AG09309 (cell line): ENCODE results near the gene UGT1A10.

Experiments
- DNase-seq: peaks from one replicate; pipeline ENCODE4 v3.0.0-alpha.2; 2010; ENCODE audit warnings: low read depth
- H3K4me3 ChIP-seq: 2 replicates; pipeline ENCODE4 v1.5.1; 2011; ENCODE audit warnings: mild to moderate bottlenecking, low read depth, low read length, moderate library complexity; ENCODE audit not compliant: control insufficient read depth
- CTCF ChIP-seq: IDR thresholded peaks from 2 replicates; pipeline ENCODE4 v1.5.1; 2011; ENCODE audit warnings: mild to moderate bottlenecking, low read depth, low read length, inconsistent platforms; ENCODE audit not compliant: insufficient read depth, control insufficient read depth; ENCODE audit errors: missing control alignments

The UGT1A10 gene

DNA sequence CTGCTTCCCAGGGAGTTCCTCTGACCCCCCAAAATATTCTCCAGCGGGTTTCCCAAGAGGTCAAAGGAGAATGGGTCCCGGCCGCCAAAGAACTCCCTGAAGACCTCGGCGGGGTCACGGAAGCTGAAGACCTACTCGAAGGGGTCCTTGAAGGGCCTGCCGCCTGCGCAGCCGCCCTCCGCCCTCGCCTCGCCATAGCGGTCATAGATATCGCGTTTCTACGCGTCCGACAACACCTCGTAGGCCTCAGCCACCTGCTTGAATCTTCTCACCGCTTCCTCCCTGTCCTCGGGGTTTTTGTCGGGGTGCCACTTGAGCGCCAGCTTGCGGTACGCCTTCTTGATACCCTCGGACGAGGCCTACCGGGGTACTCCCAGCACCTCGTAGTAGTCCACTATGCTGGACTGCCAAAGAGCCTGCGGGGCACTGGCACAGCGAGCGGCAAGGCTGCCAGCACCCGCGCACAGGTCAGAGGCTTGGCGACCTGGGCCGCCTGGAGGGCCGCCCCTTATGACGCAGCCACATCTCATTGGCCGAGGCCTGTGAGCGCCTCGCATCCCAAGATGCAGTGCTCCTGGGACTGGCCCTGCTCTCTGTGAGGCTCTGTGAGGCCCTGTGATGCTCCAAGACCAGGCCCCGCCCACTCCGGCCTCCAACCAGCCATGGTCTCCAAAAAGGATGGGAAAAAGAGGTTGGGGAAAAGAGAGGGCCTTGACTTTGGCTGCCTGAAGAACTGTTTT is 118.8 kb downstream of the UGT1A10 start:
- no peak overlapping the region for H3K4me3 ChIP-seq
- DNase-seq: no peak
- TF ChIP-seq CTCF: no peak

DNA sequence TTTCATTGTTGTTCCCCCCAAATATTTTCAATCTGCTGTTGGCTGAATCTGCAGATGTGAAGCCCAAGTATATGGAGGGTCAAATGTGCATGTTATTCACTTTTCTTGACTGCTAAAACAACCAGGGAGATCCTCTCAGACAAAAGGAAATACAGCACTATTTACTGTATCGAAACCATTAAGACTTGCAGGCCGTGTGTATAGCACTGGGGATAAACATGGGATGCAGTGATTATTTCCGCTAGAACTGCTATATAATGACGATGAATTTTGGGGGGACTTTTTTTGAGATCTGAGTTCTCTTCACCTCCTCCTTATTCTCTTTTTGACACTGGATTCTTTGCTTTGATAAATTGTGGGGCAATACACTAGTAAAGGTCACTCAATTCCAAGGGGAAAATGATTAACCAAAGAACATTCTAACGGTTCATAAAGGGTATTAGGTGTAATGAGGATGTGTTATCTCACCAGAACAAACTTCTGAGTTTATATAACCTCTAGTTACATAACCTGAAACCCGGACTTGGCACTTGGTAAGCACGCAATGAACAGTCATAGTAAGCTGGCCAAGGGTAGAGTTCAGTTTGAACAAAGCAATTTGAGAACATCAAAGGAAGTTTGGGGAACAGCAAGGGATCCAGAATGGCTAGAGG is 120.3 kb downstream of the UGT1A10 start:
- no peak overlapping the region for H3K4me3 ChIP-seq
- no peak for DNase-seq
- no peak for TF ChIP-seq CTCF

GRCh38 chr2:233758141-233758540 is 121.9 kb downstream of the UGT1A10 start:
- no peak for DNase-seq
- no peak for TF ChIP-seq CTCF
- no peak overlapping the region for H3K4me3 ChIP-seq

GRCh38 chr2:233758849-233759248 is 122.6 kb downstream of the UGT1A10 start:
- no peak overlapping the region for H3K4me3 ChIP-seq
- no peak for TF ChIP-seq CTCF
- DNase-seq: no peak

DNA sequence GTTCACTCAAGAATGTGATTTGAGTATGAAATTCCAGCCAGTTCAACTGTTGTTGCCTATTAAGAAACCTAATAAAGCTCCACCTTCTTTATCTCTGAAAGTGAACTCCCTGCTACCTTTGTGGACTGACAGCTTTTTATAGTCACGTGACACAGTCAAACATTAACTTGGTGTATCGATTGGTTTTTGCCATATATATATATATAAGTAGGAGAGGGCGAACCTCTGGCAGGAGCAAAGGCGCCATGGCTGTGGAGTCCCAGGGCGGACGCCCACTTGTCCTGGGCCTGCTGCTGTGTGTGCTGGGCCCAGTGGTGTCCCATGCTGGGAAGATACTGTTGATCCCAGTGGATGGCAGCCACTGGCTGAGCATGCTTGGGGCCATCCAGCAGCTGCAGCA is 123.8 kb downstream of the UGT1A10 start, which contains the start of gene UGT1A1:
UGT1A1 (plus strand) TSS at position 228 of the 400 bp plus-strand sequence; CDS start at position 246, 18 bp downstream.
- no peak for DNase-seq

More for the DNA sequence above, 123.8 kb downstream of the UGT1A10 start, which contains the start of gene UGT1A1:
- no peak for TF ChIP-seq CTCF
- no peak within 1 kb of the TSS for H3K4me3 ChIP-seq
